Muscle of leg (tissue), 11 donors: ENCODE results near the gene RPL22. TPM values are rescaled to one million over a fixed set of nuclear protein-coding genes. Genes with fewer than 3 reads are reported as not detected.

Experiments
- DNase-seq: peaks from one replicate; pipeline ENCODE4 v3.0.0; 2013
- H3K27ac ChIP-seq: one replicate; pipeline ENCODE4 v1.5.1; 2013; ENCODE audit warnings: mild to moderate bottlenecking, low read length, control low read depth
- H3K27me3 ChIP-seq: one replicate; pipeline ENCODE4 v1.6.1; 2013; ENCODE audit warnings: low read length; ENCODE audit not compliant: control insufficient read depth, insufficient read depth
- H3K36me3 ChIP-seq: one replicate; pipeline ENCODE4 v1.6.1; 2013; ENCODE audit warnings: low read length; ENCODE audit not compliant: control insufficient read depth, insufficient read depth
- H3K4me1 ChIP-seq: one replicate; pipeline ENCODE4 v1.6.1; 2013; ENCODE audit warnings: low read length; ENCODE audit not compliant: control insufficient read depth, insufficient read depth
- H3K4me3 ChIP-seq: one replicate; pipeline ENCODE4 v1.5.1; 2013; ENCODE audit warnings: low read length, control low read depth
- H3K9me3 ChIP-seq: replicated peaks from 2 replicates; pipeline ENCODE4 v1.6.1; 2013; ENCODE audit warnings: low read depth, low read length; ENCODE audit not compliant: control insufficient read depth
- WGBS: methylation state at CpG from one replicate; pipeline ENCODE4 v1.1.5; 2013; ENCODE audit warnings: missing lambda C conversion rate; ENCODE audit not compliant: insufficient coverage; 5-methylcytosine and 5-hydroxymethylcytosine counted together
- polyA plus RNA-seq, 8 donors: library from polyadenylated mRNA; unstranded; fragments of 120-200 nt; gene quantifications; one replicate each; pipeline versions ENCODE4 v1.2.1 to v1.2.3, GENCODE V29; 2013; ENCODE audit warnings: inconsistent platforms in 1 of 8, low replicate concordance in 1 of 8; ENCODE audit not compliant: insufficient read length in 8 of 8, insufficient read depth in 1 of 8
- total RNA-seq: library from RNA; stranded (reverse); fragments of 120-200 nt; gene quantifications from one replicate; pipeline ENCODE4 v1.2.4, GENCODE V29; 2013

Gene RPL22
- total and polyA plus RNA-seq, 9 donors = 487 to 828 (median 596) TPM

- no peaks in the 10 kb centered on the region for H3K9me3 ChIP-seq
- 15% methylated on average over 11 of the region's 16 CpGs for whole genome bisulfite sequencing
Observed at GRCh38 chr1:6144647-6145395, 54.6 kb downstream of the RPL22 start.

GRCh38 chr1:6144175-6144574 is 55.2 kb downstream of the RPL22 start:
- H3K4me1 ChIP-seq = peaks cover 20% of the 10 kb centered on the region
- H3K36me3 ChIP-seq = no peaks in the 10 kb centered on the region
- H3K27ac ChIP-seq = no peak overlapping the region
- 50% methylated on average over 5 of the region's 7 CpGs for WGBS
- no peaks in the 10 kb centered on the region for H3K9me3 ChIP-seq
- peak; percentile 21 for DNase-seq
- H3K4me3 ChIP-seq = no peak overlapping the region
- peaks cover 20% of the 10 kb centered on the region for H3K27me3 ChIP-seq

More at GRCh38 chr1:6144647-6145395, 54.6 kb downstream of the RPL22 start:
- peaks cover 22% of the 10 kb centered on the region for H3K27me3 ChIP-seq
- H3K27ac ChIP-seq = no peak overlapping the region
- H3K36me3 ChIP-seq = no peaks in the 10 kb centered on the region
- no peak overlapping the region for H3K4me3 ChIP-seq
- peaks cover 20% of the 10 kb centered on the region for H3K4me1 ChIP-seq
- peak; percentile 50 for DNase-seq

- Histone ChIP-seq H3K36me3 (no peaks in the 10 kb centered on the region), H3K27me3 (peaks cover 14% of the 10 kb centered on the region), H3K9me3 (no peaks in the 10 kb centered on the region), H3K4me3 (no peak overlapping the region), H3K27ac (no peak overlapping the region), H3K4me1 (peaks cover 19% of the 10 kb centered on the region)
- DNase-seq = no peak
- 77% methylated on average over 3 of the region's 4 CpGs for WGBS
Observed at GRCh38 chr1:6143395-6143794, 56.0 kb downstream of the RPL22 start.

GRCh38 chr1:6142734-6143133 is 56.7 kb downstream of the RPL22 start:
- Histone ChIP-seq H3K4me1 (peaks cover 18% of the 10 kb centered on the region), H3K27me3 (peaks cover 7% of the 10 kb centered on the region), H3K9me3 (no peaks in the 10 kb centered on the region), H3K27ac (no peak overlapping the region), H3K4me3 (no peak overlapping the region), H3K36me3 (no peaks in the 10 kb centered on the region)
- 75% methylated on average over 4 of the region's 4 CpGs for WGBS
- no peak for DNase-seq

GRCh38 chr1:6142036-6142621 is 57.3 kb downstream of the RPL22 start:
- no peak for DNase-seq

GRCh38 chr1:6141592-6141991 is 57.8 kb downstream of the RPL22 start:
- WGBS = 30% methylated on average over 6 of the region's 7 CpGs

More at GRCh38 chr1:6142036-6142621, 57.3 kb downstream of the RPL22 start:
- Histone ChIP-seq H3K4me3 (no peak overlapping the region), H3K27me3 (peaks cover 1% of the 10 kb centered on the region), H3K36me3 (no peaks in the 10 kb centered on the region), H3K27ac (no peak overlapping the region), H3K9me3 (no peaks in the 10 kb centered on the region), H3K4me1 (peaks cover 18% of the 10 kb centered on the region)
- WGBS = 94% methylated on average over 26 of the region's 33 CpGs

GRCh38 chr1:6140413-6140812 is 59.0 kb downstream of the RPL22 start:
- no peaks in the 10 kb centered on the region for H3K36me3 ChIP-seq
- peaks cover 15% of the 10 kb centered on the region for H3K4me1 ChIP-seq
- H3K27me3 ChIP-seq = no peaks in the 10 kb centered on the region
- H3K4me3 ChIP-seq = no peak overlapping the region
- H3K9me3 ChIP-seq = no peaks in the 10 kb centered on the region
- H3K27ac ChIP-seq = no peak overlapping the region
- DNase-seq = no peak
- no CpG with 5 or more reads among the region's 2 CpGs for WGBS

More at GRCh38 chr1:6141592-6141991, 57.8 kb downstream of the RPL22 start:
- no peaks in the 10 kb centered on the region for H3K9me3 ChIP-seq
- H3K27ac ChIP-seq = no peak overlapping the region
- no peaks in the 10 kb centered on the region for H3K36me3 ChIP-seq
- H3K4me3 ChIP-seq = no peak overlapping the region
- no peak for DNase-seq
- H3K4me1 ChIP-seq = peaks cover 18% of the 10 kb centered on the region
- no peaks in the 10 kb centered on the region for H3K27me3 ChIP-seq

- Histone ChIP-seq H3K9me3 (no peaks in the 10 kb centered on the region), H3K36me3 (no peaks in the 10 kb centered on the region), H3K27me3 (no peaks in the 10 kb centered on the region), H3K4me3 (no peak overlapping the region), H3K4me1 (no peaks in the 10 kb centered on the region), H3K27ac (no peak overlapping the region)
- DNase-seq = no peak
- 57% methylated on average over 2 of the region's 5 CpGs for WGBS
Observed at GRCh38 chr1:6137758-6138157, 61.6 kb downstream of the RPL22 start.

GRCh38 chr1:6136516-6137220 is 62.7 kb downstream of the RPL22 start:
- H3K4me3 ChIP-seq = no peak overlapping the region
- no peak overlapping the region for H3K27ac ChIP-seq
- DNase-seq = no peak
- 57% methylated on average over 12 of the region's 16 CpGs for WGBS
- no peaks in the 10 kb centered on the region for H3K36me3 ChIP-seq
- H3K27me3 ChIP-seq = no peaks in the 10 kb centered on the region
- peaks cover 3% of the 10 kb centered on the region for H3K9me3 ChIP-seq
- no peaks in the 10 kb centered on the region for H3K4me1 ChIP-seq
